Activated B cell treated with CpG ODN at 0.5 μM for 24 hours (primary cell): ENCODE data around the gene CFAP100. TPM values are rescaled to one million over a fixed set of nuclear protein-coding genes. Genes with fewer than 3 reads are reported as not detected.

Experiments
- ATAC-seq: fragments of 200-7000 bp; cut with Tn5 transposase; one replicate; pipeline ENCODE4 v1.10.0; 2021; ENCODE audit warnings: low read depth, mild to moderate bottlenecking, moderate library complexity
- CTCF ChIA-PET: fragments of 350-600 bp; sonication (Branson Sonifier 250); formaldehyde crosslinking; loops from one replicate; lab custom pipeline; 2021; ENCODE audit warnings: antibody characterized with exemption; lab: Charles Lee
- POLR2A ChIA-PET: fragments of 350-600 bp; sonication (Branson Sonifier 250); formaldehyde crosslinking; loops from one replicate; lab custom pipeline; 2021; ENCODE audit warnings: antibody characterized with exemption; lab: Charles Lee
- DNase-seq: peaks from one replicate; pipeline ENCODE4 v3.0.0; 2022
- H3K27ac Mint-ChIP-seq: one replicate; pipeline ENCODE4 v1.8.0; 2020; ENCODE audit warnings: mixed read lengths
- H3K27me3 Mint-ChIP-seq: one replicate; pipeline ENCODE4 v1.8.0; 2021; ENCODE audit warnings: mixed read lengths
- H3K36me3 Mint-ChIP-seq: one replicate; pipeline ENCODE4 v1.8.0; 2021; ENCODE audit warnings: low read depth, mixed read lengths
- H3K4me1 Mint-ChIP-seq: one replicate; pipeline ENCODE4 v1.8.0; 2021; ENCODE audit warnings: mixed read lengths
- H3K4me3 Mint-ChIP-seq: one replicate; pipeline ENCODE4 v1.8.0; 2020; ENCODE audit warnings: mild to moderate bottlenecking, mixed read lengths
- H3K9me3 Mint-ChIP-seq: one replicate; pipeline ENCODE4 v1.8.0; 2020; ENCODE audit warnings: mixed read lengths
- intact Hi-C: fragments of 100-400 bp; cut with micrococcal nuclease; formaldehyde crosslinking; loops from one replicate; pipeline ENCODE4 v1.15.1; 2024
- total RNA-seq: library from RNA; stranded (reverse); gene quantifications from 2 replicates; pipeline ENCODE4 v1.2.3, GENCODE V29; 2022
- TF ChIP-seq, protein P1 (sequence below): fragments of 200-600 bp; IDR thresholded peaks from one replicate; pipeline ENCODE4 v1.8.0; 2022; ENCODE audit warnings: antibody characterized with exemption, mild to moderate bottlenecking

The CFAP100 gene
- total RNA-seq, 1 donor from 2014 or later, result not detected

DNA sequence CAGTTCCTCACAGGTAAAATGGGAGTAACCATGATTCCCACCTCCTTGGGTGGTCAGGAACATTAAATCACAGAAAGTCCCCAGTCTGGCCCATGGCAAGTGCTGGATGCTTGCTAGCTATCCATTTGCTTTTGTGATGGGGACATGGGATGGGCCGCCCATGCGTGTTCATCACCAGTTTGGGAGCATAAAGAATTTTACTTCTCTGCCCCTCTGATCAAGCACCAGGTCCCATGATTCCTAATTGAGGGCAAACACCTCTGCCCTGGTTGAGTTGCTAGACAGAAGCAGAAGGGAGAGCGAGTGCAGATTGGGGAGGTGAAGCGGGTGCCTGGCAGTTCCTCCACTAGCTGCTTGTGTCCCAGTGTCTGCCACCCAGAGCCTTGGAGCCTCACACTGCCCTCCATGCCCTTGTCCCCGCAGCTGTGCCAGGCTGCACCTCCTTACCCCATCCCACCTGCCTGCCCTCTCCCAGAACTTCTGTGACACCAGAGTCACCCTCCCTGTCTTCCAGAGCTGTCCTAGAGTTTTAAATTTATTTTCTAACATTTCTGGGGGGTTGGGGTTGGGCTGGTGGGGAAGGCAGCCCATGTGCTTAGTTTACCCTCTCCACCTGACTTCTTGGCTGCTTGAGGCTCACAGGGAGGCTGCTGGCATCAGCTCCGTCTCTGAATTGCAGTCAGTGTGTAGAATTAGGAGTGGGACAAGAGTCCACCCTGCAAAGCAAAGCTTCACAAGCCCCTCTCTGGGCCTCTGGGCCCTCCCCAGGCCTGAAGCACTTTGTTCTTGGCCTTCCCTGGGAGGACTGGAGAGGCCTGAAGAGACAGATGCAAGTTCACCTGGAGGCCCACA is 18.4 kb downstream of the CFAP100 start:
- H3K4me1 Mint-ChIP-seq, result no peaks in the 10 kb centered on the region
- POLR2A ChIA-PET, result no interaction called here

DNA sequence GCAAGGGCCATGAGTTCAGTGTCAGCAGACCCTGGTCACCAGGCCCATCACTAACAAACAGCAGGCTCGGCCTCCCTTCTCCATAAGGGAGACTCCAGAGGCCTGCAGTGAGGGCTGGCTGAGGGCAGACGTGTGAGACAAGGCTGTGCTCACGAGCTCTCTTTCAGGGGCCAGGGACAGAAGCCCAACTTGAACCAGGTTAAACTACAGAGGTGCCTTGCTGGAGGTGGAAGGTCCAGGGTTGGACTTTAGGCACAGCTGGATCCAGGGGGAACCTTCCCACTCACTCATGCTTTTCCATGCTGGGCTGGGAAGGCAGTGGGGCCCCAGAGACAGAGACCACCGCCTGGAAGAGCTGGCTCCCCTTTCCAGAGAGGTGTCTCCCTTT is 19.0 kb downstream of the CFAP100 start:
- ATAC-seq, result no peak
- Mint-ChIP-seq H3K36me3 (no peaks in the 10 kb centered on the region), H3K27ac (no peak overlapping the region), H3K4me1 (no peaks in the 10 kb centered on the region), H3K9me3 (no peaks in the 10 kb centered on the region), H3K4me3 (no peak overlapping the region), H3K27me3 (peaks cover 16% of the 10 kb centered on the region)
- intact Hi-C loops, result no loop called here
- TF ChIP-seq, protein P1, sequence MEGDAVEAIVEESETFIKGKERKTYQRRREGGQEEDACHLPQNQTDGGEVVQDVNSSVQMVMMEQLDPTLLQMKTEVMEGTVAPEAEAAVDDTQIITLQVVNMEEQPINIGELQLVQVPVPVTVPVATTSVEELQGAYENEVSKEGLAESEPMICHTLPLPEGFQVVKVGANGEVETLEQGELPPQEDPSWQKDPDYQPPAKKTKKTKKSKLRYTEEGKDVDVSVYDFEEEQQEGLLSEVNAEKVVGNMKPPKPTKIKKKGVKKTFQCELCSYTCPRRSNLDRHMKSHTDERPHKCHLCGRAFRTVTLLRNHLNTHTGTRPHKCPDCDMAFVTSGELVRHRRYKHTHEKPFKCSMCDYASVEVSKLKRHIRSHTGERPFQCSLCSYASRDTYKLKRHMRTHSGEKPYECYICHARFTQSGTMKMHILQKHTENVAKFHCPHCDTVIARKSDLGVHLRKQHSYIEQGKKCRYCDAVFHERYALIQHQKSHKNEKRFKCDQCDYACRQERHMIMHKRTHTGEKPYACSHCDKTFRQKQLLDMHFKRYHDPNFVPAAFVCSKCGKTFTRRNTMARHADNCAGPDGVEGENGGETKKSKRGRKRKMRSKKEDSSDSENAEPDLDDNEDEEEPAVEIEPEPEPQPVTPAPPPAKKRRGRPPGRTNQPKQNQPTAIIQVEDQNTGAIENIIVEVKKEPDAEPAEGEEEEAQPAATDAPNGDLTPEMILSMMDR, result no peak
- ChIA-PET POLR2A (no interaction called here), CTCF (no interaction called here)
- no peak for DNase-seq

More for the DNA sequence above, 18.4 kb downstream of the CFAP100 start:
- no peak for DNase-seq
- H3K27me3 Mint-ChIP-seq, result peaks cover 16% of the 10 kb centered on the region
- TF ChIP-seq, protein P1, result no peak
- no peaks in the 10 kb centered on the region for H3K36me3 Mint-ChIP-seq
- H3K9me3 Mint-ChIP-seq, result no peaks in the 10 kb centered on the region
- intact Hi-C loops, result no loop called here
- ATAC-seq, result no peak
- no peak overlapping the region for H3K27ac Mint-ChIP-seq
- CTCF ChIA-PET, result no interaction called here
- no peak overlapping the region for H3K4me3 Mint-ChIP-seq

DNA sequence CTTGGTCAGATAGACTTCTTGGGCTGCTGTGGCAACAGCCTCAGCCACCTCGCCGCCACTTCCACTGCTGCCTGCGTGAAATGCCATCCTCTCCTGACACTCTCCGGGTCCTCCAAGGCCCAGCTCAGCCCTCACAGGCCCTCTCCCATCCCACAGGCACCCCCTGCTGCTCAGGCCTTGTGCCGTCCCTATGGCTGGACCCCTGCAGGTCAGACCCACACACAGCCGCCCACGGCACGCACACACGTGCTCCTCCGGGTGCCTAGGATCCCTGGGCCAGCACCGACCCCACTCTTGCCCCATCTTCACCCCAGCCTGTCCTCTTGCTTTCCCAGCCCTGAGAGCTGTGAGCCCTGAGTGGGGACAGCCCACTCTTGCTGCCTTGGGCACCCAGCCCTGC is 19.7 kb downstream of the CFAP100 start:
- intact Hi-C loops, result no loop called here
- DNase-seq (no peak), ATAC-seq (no peak)
- ChIA-PET POLR2A (no interaction called here), CTCF (no interaction called here)
- TF ChIP-seq, protein P1, result no peak
- Mint-ChIP-seq H3K36me3 (no peaks in the 10 kb centered on the region), H3K9me3 (no peaks in the 10 kb centered on the region), H3K27ac (no peak overlapping the region), H3K27me3 (peaks cover 13% of the 10 kb centered on the region), H3K4me1 (no peaks in the 10 kb centered on the region), H3K4me3 (no peak overlapping the region)

DNA sequence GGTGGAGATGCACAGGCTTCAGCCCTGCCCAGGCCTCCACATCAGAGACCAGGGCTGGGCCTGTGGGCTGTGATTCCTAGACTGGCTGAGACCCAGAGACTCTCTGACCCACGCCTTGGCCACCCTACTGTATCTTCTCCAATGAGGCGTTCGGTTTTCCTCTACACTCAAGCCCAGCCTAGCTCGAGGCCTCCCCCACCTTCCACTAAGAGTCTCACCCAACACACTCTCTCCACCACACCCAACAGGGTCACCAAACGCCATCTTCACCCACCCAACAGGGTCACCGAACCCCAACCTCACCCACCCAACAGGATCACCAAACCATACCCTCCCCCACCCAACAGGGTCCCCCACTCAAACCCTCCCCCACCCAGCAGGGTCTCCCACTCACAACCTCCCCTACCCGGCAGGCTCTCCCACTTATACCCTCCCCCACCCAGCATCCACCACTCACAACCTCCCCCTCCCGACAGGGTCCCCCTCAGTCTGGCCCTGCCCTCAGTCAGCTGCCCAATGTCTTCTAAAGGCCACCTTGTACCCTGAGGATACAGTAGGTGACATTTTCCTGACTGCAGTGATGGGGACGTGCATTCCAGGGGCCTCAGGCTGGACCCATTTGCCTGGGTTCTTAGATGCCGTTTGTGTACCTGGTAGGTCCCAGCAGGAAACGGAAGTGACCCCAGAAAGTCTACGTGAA is 20.4 kb downstream of the CFAP100 start:
- CTCF ChIA-PET, result interaction anchor here (0.5 kb wide), 1 partner anchor 14 kb away, joined by 3 read pairs; no protein-coding TSS in a partner anchor
- TF ChIP-seq, protein P1, result no peak
- intact Hi-C loops, result no loop called here
- Mint-ChIP-seq H3K27ac (no peak overlapping the region), H3K4me1 (no peaks in the 10 kb centered on the region), H3K4me3 (no peak overlapping the region), H3K36me3 (no peaks in the 10 kb centered on the region), H3K9me3 (no peaks in the 10 kb centered on the region), H3K27me3 (peaks cover 13% of the 10 kb centered on the region)
- DNase-seq, result no peak
- POLR2A ChIA-PET, result interaction anchor here (0.6 kb wide), 1 partner anchor 475 kb away, joined by 8 read pairs; no protein-coding TSS in a partner anchor
- no peak for ATAC-seq
